ENCODE measurements around the gene IFIT2.

DNA sequence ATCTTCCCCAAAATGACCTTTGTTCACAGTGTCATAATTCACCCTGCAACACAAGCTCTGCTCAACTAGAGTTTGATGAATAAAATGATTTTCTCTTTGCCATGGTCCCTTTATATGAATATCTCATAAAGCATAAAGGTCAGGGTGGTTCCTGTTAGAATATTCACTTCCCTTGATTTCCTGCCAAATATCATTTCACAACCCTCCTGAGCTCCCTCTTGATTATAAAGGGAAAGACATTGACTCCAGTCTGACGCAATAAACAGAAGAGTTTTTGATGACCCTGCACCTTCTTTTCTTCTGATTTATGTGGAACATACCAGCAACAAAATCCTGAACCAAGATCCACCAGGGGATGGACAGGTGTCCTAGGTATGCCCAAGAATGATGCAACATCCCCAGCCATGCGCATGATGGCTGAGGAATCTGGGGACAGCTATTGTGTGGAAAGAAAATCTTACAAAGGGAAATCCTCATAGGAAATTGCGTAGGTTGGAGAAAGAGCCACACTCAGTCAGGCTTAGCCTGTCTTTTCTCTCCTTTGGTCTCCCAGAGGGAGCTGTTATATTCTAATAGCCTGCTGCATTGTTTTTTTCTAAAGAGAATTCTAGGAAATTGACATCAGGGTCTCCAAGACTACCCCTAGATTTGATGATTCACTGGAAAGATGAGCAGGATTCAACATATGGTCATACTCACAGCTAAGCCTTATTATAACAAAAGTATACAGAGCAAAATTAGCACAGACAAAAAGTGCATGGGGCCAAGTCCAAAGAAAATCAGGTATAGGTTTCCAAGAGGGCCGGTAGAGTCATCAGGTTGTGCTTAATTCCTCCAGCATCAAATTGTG is 44.8 kb downstream of the IFIT2 start:
- TF ChIP-seq, protein P1, sequence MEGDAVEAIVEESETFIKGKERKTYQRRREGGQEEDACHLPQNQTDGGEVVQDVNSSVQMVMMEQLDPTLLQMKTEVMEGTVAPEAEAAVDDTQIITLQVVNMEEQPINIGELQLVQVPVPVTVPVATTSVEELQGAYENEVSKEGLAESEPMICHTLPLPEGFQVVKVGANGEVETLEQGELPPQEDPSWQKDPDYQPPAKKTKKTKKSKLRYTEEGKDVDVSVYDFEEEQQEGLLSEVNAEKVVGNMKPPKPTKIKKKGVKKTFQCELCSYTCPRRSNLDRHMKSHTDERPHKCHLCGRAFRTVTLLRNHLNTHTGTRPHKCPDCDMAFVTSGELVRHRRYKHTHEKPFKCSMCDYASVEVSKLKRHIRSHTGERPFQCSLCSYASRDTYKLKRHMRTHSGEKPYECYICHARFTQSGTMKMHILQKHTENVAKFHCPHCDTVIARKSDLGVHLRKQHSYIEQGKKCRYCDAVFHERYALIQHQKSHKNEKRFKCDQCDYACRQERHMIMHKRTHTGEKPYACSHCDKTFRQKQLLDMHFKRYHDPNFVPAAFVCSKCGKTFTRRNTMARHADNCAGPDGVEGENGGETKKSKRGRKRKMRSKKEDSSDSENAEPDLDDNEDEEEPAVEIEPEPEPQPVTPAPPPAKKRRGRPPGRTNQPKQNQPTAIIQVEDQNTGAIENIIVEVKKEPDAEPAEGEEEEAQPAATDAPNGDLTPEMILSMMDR (IDR thresholded peaks at IDR 0.05; ENCODE audit: poor library complexity): no peak
- TF ChIP-seq EZH2 (IDR thresholded peaks at IDR 0.05; ENCODE audit: borderline replicate concordance): no peak
- no peak for TF ChIP-seq EZH2phosphoT487 (IDR thresholded peaks at IDR 0.05; ENCODE audit: low read depth, severe bottlenecking, unreplicated experiment)
